NCI-H510A (cell line): ENCODE results near the gene SMIM3.
A peak's percentile ranks its signal among the peaks of the same experiment; 100 is the strongest.
"Not testable (repeated sequence)": the region's sequence is repeated elsewhere in the genome, so short reads cannot be mapped to it uniquely, and the experiment has no call there.

Experiments used
- DNase-seq: peaks from one replicate; lab custom pipeline; 2025; lab: John Stamatoyannopoulos, UW

Gene SMIM3, protein sequence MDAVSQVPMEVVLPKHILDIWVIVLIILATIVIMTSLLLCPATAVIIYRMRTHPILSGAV

DNA sequence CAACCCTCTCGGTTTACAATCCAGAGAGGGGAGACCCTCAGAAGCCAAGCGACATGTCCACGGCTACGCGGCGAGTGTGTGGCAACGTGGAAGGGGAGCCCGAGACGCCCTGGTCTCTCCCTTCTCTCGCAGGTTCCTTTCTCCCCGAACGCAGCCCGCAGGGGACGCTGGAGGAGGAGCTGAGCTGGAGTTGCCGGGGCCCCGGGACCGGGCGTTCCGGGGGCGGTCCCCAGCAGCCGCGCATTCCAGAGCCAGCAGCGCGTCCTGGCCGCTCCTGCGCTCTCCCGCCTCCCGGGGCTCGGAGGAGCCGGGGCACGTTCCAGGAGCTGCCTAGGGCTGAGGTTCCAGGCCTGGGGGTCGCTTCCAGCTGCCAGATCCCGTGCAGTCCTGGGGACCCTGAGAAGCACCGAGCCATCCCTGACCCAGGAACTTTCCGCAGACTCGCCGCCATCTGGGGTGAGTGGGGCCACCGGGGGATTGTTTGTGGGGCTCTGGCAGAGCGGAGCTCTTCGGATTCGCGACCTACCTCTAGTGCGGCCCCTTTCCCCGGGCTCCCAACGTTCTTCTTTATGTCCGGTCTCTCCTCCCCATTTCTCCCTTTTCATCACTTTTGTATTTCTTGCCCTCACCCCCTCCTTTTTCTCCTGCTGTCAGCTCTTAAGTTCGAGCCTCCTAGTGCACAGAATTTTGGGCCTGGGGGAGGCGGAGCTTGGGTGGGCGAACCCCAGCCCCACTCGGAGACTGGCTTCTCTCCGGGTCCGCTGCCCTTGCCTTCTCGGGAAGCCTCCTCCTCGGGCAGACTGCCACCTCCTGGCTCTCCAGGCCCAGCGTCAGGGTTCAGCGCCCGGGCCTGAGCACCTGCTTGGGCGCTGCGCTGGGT is at the start of gene SMIM3:
SMIM3 (plus strand) TSS at position 241 of the 880 bp plus-strand sequence. CDS start 16,684 bp downstream, outside the sequence.
- peak; percentile 32 for DNase-seq

DNA sequence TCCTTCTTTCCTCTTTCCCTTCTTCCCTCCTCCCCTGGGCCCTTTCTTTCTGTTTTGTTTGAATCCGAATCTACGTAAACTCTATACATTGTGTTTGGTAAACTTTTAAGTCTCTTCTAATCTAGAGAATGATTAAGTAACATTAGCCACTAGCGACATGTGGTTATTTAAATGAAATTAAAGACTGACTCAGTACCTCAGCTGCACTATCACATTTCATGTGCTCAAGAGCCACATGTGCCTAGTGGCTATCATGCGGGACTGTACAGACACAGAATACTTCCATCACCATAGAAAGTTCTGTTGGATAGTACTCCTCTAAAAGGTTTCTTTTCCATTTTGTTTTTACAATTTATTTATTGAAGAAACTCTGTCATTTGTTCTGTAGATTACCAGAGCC is 48.7 kb upstream of the SMIM3 start:
- DNase-seq = no peak

DNA sequence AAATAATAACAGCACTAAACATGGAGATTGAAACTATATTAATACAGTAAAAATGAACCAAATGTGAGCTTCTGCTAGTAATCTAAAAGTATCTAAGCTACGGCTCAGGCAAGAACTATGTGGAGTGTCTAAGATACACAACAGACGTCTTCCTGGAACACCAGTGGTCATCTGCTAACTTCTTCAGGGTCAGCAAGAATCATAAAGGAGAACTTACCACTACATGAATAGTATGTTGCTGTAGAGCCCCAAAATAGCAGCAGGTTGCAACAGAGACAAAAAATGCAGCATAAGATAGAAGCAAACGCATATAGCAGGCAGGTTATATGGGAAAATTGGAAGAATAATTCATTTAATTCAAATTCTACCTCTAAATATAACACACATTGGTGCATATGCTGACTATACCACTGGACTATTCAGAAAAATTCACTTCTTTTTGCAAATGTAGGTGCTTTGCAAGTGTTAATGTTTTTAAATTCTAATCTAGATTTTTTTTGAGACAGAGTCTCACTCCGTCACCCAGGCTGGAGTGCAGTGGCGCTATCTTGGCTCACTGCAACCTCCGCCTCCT is 46.8 kb upstream of the SMIM3 start:
- no peak for DNase-seq

DNA sequence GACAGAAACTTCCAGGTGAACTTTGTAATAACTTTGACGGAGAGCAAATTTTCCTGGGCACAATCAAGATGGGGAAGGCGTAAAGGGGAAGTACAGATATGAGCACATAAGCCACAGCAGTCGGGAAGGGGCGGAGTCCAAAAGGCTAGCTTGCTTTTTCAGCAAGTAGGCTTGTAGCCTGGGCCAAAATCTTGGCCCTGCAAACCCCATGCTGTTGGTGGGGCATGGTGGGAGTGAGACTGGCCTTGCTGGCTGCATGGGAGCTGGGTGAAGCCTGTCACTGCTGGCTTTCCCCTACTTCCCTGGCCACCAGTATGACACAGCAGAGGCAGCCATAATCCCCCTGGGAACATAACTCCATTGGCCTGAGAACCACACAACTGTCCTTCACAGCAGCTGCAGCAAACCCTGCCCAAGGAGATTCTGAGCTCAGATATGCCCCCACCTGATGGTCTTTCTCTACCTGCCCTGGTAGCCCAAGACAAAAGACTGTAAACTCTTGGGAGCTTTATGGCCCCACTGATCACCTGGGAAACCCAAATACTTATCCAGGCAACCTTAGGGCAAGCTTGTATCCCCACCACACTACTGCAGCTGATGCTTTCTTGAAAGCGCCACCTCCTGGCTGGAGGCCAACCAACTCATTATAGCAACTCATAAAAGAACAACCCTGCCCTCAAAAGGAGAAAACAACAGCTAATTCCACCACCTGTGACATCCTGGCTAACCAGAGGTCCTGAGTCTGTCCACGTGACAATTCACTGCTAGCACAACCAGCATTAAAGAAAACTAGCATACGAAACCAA is 43.8 kb upstream of the SMIM3 start:
- DNase-seq = no peak

GRCh38 chr5:150738862-150739261 is 39.7 kb upstream of the SMIM3 start:
- DNase-seq = no peak

DNA sequence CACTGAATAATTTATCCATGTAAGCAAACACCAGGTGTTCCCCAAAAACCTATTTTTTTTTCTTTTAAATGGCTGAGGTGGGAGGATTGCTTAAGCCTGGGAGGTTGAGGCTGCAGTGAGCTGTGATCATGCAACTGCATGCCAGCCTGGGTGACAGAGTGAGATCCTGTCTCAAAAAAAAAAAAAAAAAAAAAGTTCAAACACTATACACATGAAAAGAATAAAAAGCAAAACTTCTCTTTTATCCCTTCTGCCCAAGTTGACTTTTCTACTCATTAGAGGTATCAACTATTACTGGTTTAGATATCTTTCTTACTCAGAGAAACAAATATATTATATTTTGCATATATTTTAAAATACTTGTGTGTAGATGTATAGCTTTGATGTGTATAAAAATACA is 37.6 kb upstream of the SMIM3 start:
- no peak for DNase-seq

DNA sequence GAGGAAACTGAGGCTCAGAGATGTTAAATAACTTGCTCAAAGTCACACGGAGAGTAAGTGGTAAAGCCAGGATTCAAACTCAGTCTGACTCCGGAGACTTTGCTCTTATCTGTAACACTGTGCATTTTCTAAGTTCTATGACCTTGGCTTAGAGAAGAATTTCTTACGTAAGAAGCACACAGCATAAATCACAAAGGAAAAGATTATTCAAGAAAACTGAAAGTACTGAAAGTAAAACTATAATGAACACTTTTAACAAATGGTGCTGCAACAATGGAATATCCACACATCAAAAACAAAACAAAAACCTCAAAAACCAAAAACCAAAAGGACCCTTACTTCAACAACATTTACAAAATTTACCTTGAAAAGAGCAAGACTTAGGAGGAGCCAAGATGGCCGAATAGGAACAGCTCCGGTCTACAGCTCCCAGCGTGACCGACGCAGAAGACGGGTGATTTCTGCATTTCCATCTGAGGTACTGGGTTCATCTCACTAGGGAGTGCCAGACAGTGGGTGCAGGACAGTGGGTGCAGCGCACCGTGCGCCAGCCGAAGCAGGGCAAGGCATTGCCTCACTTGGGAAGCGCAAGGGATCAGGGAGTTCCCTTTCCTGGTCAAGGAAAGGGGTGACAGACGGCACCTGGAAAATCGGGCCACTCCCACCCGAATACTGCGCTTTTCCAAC is 36.0 kb upstream of the SMIM3 start:
- DNase-seq = not testable (repeated sequence)

DNA sequence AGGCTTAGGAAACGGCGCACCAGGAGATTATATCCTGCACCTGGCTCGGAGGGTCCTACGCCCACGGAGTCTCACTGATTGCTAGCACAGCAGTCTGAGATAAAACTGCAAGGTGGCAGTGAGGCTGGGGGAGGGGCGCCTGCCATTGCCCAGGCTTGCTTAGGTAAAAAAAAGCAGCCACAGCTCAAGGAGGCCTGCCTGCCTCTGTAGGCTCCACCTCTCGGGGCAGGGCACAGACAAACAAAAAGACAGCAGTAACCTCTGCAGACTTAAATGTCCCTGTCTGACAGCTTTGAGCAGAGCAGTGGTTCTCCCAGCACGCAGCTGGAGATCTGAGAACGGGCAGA is 35.4 kb upstream of the SMIM3 start:
- not testable (repeated sequence) for DNase-seq

DNA sequence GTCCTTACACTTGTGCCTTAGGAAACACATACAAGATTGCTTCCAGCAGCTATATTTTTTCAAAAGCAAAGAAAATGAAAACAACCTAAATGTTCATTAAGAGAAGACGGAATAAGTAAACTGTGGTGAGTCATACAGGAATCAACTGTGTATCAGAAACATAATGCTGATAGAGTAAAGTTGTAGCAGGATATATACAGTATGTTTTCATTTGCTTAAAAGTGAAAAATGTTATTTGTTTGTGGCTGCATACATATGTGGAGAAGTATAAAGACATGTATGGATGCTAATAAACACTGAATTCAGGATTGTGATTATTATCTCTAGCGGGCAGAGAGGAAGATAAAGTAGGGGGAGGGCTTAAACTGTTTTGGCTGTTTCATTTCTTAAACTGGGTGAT is 28.1 kb upstream of the SMIM3 start:
- DNase-seq = no peak

DNA sequence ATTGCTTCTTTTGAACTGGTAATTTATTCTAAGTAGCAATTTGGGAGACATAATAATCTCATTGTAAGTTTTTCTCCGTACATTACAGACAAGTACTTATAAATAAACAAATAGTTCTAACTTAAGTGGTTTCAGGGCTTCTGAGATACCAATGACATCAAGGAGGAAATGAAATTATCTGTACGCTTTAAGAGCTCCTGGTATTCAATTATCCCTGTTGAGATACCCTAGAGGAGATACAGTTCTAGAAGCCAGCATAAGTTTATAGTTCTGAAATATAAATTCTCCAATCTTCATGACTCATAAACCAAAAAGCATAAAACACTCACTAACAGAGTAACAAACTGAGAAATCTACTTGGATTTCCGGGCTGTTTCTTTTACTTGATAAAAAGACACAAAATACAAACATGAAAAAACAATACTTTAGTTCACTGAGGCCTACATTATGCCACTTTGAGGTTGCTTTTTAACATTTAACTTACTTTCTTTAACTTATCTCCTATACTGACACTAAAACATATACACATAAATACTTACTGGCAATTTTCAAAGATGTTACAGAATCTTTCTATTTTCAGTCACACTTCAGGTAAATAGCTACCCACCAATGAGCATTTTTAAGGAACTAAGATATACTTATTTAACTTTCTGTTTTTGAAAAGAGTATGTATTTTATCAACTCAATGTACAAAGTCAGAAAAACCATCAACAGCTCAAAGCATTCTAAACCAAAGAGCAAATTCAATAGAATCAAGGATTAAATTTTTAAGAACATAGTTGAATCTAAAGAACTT is 27.3 kb upstream of the SMIM3 start:
- no peak for DNase-seq

DNA sequence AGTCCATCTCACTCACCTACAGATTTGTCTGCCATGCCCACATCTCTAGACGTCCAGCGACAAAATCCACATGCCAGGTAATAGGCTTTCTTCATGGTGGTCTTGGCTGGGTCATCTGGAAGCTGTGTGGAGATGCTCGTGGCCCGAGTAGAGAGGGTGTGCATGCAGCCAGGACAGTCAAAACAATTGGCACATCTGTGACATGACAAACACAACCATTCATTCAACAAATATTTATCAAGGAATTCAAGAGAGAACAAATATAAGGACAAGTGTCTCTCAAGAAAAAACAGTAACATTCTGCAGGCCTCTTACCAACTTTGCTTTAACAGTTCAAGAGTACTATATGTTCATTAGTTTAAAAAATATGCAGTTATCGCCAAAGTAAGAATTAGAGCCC is 25.1 kb upstream of the SMIM3 start:
- DNase-seq = no peak

- DNase-seq = no peak
Measured at GRCh38 chr5:150753863-150754262, 24.7 kb upstream of the SMIM3 start.

DNA sequence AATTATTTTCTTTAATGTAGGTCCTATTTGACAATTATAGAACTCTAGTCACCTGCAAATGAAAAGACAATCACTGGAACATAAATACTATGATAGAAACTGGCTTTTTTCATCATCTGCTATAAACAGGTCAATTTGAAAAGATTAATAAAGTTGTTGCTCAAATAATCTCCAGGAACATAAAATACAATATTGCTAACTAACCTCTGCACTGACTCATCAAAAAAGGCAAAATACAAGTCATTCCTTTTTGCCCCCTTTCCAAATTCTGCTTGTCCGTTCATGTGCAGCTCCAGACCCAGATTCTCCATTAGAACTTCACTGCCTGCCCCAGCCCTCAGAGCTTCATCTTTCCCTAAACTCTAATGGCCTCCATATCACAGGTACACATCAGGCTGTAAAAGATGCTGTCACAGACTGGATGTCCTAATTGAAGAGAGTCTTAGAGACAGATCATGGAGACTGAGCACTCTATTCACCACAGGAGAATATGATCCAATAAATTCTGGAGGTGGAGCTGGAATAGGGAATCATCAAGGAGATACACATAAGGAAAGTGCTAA is 21.4 kb upstream of the SMIM3 start:
- DNase-seq = no peak

DNA sequence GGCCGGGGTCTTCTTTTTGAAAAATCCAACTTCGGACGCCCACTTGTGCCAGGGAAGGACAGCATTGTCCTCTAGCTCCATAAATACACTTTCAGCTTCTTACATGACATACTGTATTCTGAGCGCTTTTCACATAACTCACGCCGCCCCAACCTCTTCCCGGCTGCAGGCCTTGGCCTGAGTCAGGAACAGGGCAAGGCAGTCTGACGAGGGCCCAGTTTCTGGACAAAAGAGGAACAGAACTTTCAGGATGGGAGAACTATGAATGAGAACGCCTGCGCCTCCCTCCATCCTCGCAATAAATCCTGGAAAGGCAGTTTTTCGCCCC is 20.4 kb upstream of the SMIM3 start:
- DNase-seq = no peak

GRCh38 chr5:150758531-150759333 is 19.8 kb upstream of the SMIM3 start, which contains the start of gene DCTN4:
DCTN4 (minus strand) TSS chr5:150759017; CDS start chr5:150758993, 24 bp downstream.
- peak; percentile 94 for DNase-seq

GRCh38 chr5:150759334-150759583 is 19.3 kb upstream of the SMIM3 start:
- no peak for DNase-seq

DNA sequence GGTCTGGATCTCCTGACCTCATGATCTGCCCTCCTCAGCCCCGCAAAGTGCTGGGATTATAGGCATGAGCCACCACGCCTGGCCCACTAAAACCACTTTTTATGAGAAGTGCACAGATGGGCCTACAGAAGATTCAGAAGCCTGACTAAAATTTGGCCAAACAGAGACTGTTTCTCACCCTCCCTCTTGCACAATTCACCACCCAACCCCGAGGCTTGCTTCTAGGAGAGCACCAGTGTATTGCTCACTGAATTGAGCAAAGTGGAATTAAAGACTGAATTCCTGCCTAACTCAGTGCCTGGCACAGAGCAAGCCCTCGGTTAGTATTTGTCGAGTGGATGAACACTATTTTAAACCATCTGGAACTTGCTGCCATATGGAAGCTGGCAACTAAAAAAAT is 16.3 kb upstream of the SMIM3 start:
- DNase-seq = no peak

- DNase-seq = peak; percentile 79
Measured at GRCh38 chr5:150763023-150763769, 15.4 kb upstream of the SMIM3 start.

GRCh38 chr5:150764530-150764929 is 14.0 kb upstream of the SMIM3 start:
- no peak for DNase-seq
